T-helper 9 cell (primary cell): ENCODE data around the gene TMEM128.
"Not testable (repeated sequence)": the region's sequence is repeated elsewhere in the genome, so short reads cannot be mapped to it uniquely, and the experiment has no call there.

Experiments
- DNase-seq: peaks from one replicate; pipeline ENCODE4 v3.0.0-alpha.2; 2020
- total RNA-seq, 2 donors: gene quantifications; one replicate each; lab custom pipeline; 2026; lab: John Stamatoyannopoulos, UW

TMEM128 gene
- total RNA-seq: 9.9 to 19.4 reads per million in 2 donors

DNA sequence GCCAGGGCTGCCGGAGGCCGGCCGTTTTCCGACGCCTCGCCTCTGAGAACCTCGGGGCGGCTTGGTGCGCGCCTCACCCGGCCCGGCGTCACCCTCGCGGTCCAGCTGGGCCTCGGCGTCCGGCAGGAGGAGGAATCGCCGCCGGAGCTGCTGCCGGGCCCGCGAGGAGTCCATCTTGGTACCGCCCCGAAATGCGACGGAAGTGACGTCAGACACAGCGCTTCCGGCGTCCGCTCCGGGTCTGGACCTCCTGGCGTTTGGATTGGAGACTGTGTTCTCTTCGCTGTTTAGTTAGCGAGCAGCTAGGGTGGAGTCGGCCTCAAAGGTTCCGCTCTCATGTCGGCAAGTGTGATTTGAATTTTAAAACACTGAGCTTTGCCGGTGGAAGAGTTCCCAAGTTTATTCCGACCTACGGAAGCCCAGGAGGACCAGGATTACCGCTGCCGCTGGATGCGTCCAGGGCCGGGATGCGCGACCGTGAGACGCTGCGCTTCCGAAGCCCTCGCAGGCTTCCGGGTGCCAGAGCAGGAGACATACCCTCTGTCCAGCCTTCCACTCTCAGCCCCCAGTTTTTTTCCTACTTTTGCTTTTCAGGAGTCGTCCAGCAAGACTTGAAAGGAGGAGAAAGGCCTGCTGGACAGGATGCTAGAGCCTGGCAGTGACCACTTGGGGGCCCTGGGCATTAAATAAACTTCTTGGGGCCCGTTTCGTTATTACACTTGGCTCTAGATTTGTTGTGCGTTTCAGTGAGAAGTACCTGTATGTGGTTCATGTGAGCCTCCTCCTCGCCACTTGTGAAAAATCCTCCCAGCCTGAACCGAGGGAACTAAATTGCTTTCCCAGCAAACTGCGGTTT lies at the start of gene TMEM128:
TMEM128 (minus strand) TSS at position 195 of the 856 bp plus-strand sequence; CDS start at position 174, 21 bp downstream.
- peak; percentile 87 for DNase-seq

DNA sequence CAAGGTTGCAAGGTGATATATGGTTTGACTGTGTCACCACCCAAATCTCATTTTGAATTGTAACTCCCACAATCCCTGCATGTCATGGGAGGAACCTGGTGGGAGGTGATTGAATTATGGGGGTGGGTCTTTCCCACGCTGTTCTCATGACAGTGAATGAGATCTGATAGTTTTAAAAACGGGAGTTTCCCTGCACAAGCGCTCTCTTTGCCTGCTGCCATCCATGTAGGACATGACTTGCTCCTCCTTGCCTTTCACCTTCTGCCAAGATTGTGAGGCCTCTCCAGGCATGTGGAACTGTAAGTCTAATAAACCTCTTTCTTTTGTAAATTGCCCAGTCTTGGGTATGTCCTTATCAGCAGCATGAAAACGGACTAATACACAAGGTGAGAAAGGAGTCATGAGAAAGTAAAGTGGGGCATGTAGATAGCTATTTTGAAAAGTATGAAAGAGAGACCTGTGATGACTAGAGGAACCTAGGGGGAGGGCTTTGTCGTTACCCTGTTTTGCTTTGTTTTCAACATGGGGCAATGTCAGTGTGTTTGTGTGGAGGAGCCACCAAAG lies 48.3 kb upstream of the TMEM128 start:
- DNase-seq: no peak

GRCh38 chr4:4293279-4293678 lies 45.3 kb upstream of the TMEM128 start:
- DNase-seq: no peak

DNA sequence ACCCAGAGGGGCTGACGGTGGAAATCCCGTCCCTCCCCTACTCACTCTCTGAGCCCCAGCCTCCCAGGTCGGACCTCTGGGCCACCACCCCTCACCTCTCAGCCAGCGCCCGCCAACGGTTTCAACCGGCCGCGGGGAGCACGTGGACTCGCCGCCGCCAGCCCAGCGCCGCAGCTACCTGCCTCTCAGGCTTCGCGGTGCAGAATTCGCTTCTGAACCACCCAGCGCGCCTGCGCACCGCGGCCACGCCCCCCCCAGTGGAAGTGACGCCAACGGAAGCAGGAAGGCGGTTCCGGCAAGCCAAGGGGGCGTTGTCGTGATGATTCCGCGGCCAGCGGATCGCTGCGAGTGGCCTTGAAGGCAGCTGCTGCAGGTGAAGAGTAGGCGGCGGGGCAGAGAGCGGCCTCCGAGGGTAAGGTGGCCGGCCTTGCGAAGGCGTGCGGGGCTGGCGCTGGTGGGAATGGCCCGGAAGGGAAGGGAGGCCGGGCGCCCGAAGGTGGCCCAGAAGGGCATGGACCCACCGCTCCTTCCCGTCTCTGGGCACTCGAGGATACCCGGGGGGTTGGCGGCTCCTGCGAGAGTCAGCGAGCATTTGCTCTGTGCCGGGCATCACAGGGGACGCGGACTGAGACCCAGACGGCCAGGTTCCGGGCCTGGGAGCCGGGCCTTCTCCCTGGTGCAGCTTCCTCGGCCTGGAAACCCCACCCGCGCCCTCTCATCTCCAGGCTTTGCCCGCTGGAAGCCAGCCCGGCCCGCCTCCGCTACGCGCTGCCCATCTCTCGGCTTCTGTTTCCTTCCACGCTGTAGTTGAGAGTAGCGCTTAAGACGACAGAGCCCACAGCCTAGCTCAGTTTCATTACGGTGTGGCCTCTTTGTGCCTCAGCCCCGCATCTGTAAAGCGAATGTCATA lies 42.2 kb upstream of the TMEM128 start, which contains the start of the genes LYAR and ZBTB49:
LYAR (minus strand) TSS at position 214 of the 910 bp plus-strand sequence. CDS start 6,412 bp downstream, outside the sequence.
ZBTB49 (plus strand) TSS at position 311 of the 910 bp plus-strand sequence. CDS start 9,695 bp downstream, outside the sequence.
- DNase-seq: peak; percentile 98

- no peak for DNase-seq
Measured at GRCh38 chr4:4289597-4289940, 41.5 kb upstream of the TMEM128 start.

DNA sequence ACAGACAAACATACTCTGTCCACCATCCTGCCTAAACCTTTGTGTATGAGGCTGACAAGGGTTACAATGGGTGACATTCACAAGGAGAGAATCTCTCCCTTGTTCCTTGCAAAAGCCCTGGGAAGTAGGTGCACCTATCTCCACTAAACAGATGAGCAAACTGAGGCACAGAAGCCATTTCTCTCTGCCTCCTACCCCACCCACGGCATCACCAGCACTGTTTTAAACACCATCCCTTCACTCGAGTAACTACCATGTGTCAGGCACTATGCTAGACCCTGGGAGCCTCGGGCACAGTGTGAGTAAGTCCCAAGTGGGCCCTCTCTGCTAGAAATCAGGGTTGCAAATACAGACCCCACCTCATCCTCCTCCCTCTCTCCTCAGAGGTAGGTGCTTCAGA lies 41.0 kb upstream of the TMEM128 start:
- no peak for DNase-seq

DNA sequence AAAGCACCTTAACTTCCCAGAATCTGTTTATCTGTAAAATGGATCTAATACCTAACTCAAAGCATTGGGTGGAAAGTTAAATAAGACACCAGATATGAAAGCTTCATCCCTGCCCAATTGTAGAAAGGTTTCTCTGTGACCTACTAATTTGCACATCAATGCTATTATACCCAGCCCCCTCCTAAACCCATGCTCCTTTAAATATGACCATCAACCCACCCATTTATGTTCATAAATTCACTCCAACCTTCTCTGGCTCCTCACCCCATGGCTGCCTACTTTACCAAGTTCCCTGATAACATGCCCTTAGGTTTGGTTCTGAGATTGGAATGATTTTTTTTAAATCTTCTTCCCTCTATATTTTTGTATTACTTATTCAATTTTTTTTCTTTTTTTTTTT lies 40.1 kb upstream of the TMEM128 start:
- DNase-seq: no peak

- no peak for DNase-seq
Measured at GRCh38 chr4:4284827-4285618, 37.0 kb upstream of the TMEM128 start.

DNA sequence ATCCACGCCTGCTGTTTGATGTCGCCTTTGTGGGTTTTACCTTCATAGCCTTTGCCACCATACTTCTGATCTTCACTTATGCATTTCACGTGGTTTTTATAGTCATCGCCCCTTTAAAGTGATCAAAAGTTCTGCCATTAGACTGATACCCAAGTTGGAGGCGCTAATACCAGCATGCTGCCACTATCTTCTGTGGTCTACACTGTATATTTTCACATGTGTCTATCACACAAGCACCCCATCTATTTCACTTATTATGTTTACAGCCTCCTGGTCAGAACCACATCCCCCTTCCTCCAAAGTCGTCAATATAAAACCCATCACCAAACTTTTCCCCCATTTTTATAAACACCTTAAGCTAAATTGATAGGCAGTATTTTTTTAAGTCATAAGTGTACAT lies 33.8 kb upstream of the TMEM128 start:
- no peak for DNase-seq

- DNase-seq: no peak
Measured at GRCh38 chr4:4277531-4277930, 29.5 kb upstream of the TMEM128 start.

DNA sequence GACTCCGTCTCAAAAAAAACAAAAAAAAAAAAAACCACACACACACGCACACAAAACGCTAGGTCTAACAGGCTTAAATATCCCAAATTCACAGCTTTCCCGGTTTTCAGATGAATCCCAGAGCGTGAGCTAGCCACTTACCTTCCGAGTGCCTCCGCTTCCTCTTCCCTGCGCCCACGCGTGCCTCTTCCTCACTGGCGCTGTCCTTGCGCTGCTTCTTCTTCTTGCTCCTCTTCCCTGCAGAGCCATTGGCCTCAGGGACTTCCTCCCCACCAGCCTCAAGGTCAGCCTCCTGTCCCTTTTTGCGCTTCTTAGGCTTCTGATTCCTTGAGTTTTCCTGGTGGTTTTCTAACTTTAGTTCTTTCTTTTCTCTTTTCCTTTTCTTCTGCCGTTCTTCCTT lies 26.2 kb upstream of the TMEM128 start:
- no peak for DNase-seq

DNA sequence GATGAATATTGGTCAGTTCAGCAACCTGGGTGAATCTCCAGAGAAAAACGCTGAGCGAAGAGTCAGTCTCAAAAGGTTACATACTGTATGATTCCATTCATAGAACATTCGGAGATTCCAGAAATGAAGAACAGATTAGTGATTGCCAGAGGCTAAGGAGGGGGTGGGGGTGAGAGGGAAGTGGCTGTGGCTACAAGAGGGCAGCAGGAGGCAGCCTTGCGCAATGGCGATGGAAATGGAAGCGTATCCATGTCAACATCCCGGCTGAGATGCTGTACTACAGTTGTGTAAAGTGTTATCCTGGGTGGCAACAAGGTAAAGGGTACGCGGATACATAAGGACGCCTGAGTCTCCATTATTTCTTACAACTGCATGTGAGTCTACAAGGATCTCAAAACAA lies 23.9 kb upstream of the TMEM128 start:
- DNase-seq: no peak

GRCh38 chr4:4270529-4270928 lies 22.5 kb upstream of the TMEM128 start:
- DNase-seq: no peak

DNA sequence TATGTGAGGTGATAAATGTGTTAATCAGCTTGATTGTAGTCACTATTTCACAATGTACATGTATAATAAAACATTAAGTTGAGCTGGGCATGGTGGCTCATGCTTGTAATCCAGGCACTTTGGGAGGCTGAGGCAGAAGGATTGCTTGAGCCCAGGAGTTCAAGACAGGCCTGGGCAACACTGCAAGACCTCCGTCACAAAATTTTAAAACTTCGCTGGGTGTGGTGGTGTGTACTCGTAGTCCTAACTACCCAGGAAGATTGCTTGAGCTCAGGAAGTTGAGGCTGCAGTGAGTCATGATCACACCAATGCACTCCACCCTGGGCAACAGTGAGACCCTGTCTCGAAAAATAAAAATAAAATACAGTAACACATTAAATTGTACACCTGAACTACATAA lies 21.8 kb upstream of the TMEM128 start:
- peak; percentile 27 for DNase-seq

DNA sequence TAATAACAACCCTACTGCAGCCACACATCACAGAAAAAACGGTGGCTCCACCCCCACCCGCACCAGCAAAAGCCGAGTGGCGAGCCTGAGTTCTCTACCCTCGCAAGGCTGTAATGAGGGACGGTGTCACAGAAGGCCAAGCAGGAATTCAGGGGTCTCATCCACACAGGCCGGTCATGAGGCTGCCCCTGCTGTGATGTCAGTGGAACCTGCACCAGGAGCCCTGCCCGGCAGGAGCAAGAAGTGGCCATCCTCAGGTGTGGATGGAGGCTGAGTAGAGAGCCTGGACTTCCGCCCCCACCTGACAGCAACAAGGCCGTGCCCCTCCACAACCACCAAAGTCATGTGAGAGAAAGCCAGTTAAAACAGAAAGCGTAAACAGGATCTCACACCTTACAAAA lies 21.3 kb upstream of the TMEM128 start:
- DNase-seq: peak; percentile 37

GRCh38 chr4:4268776-4269175 lies 20.8 kb upstream of the TMEM128 start:
- no peak for DNase-seq

GRCh38 chr4:4267981-4268380 lies 20.0 kb upstream of the TMEM128 start:
- no peak for DNase-seq

DNA sequence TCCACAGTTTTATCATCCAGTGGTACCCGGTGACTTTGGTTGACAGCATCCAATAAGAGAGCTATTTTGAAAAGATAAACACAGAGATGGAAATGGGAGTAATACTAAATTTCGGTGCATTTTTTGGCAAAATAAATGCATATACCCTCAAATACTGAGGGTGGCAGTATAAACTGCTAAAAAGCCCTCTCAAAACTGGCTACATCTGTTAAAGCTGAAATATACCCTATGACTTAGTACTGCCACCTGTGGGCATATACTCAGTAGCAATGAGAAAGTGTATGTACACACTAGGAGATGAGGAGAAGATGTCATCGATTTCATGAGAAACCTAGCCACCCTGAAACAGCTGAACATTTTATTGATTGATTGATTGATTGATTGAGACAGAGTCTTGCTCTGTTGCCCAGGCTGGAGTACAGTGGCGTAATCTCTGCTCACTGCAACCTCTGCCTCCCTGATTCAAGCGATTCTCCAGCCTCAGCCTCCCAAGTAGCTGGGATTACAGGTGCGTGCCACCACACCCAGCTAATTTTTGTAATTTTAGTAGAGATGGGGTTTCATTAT lies 12.2 kb upstream of the TMEM128 start:
- DNase-seq: no peak

GRCh38 chr4:4259484-4260100 lies 11.6 kb upstream of the TMEM128 start:
- no peak for DNase-seq

GRCh38 chr4:4257705-4258104 lies 9.7 kb upstream of the TMEM128 start:
- not testable (repeated sequence) for DNase-seq

DNA sequence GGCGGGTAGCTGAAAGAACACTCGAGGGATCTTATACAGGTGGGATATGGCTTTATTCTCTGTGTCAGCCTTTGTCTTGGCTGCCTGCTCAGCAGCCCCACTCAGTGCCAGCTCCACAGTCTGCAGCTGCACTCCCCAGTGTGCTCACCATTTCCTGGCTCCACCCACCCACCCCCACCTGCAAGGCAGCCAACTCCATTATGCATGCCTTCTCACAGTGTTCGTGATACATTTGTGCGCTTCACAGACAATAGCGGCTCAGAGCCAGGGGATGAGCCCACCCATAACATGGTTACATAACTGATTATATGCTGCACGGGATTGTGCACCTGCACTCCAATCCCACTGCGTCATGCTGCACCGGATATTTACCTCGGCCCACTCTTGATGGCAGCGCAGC lies 8.8 kb upstream of the TMEM128 start:
- DNase-seq: no peak
